Brain pericyte (primary cell): ENCODE measurements around the gene PRR23C.
"Not testable (repeated sequence)": the region's sequence is repeated elsewhere in the genome, so short reads cannot be mapped to it uniquely, and the experiment has no call there.

Experiments
- DNase-seq: peaks from one replicate; pipeline ENCODE4 v3.0.0-alpha.2; 2012; ENCODE audit warnings: low read depth, low spot score

The PRR23C gene

GRCh38 chr3:139044366-139045210, at the start of gene PRR23C:
Gene PRR23C, minus strand, starts transcription at chr3:139044892. Its CDS starts 272 bp downstream, at chr3:139044620.
- DNase-seq, result no peak

- DNase-seq, result no peak
Observed at GRCh38 chr3:139093840-139094239, 49.1 kb upstream of the PRR23C start.

DNA sequence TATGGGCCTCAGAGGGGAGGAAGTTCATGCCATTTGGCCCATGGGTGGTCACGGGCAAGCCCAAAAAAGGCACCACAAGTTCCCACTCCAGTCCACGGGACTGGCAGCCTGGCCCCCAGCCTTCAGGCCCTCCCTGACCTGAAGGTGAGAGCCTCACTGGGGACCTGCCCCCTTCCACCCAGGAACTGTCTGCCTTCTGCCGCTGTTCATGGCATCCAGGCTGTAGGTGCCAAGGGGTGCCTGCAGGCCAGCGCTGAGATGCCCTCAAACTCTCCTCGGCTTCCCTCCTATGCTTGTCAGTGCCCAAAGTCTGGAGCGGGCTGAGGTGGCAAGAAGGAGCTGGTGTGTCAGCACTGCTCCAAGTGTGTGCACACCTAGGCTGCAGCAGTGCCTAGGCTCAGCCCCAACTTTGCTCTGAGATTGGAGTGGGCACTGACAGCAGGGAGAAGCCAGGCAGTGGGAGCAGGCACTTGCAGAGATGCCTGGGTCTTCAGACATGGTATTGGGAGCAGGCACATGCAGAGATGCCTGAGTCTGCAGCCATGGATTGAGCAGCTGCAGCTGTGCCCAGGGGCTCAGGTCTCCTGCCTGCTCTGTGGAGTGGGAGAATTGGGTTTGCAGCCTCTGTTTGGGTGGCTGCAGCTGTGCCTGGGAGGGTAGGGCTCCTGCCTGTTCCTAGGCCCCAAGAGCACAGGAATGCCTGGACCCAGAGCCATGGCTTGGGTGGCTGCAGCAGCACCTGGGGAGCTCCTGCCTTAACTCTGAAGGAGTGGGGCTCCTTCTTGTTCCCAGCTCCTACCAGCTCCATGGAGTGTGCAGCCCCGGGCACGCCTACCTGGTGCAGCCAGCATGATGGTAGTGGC, 44.0 kb upstream of the PRR23C start:
- no peak for DNase-seq

GRCh38 chr3:139087621-139088020, 42.9 kb upstream of the PRR23C start:
- no peak for DNase-seq

- DNase-seq, result no peak
Observed at GRCh38 chr3:139084176-139084575, 39.5 kb upstream of the PRR23C start.

DNA sequence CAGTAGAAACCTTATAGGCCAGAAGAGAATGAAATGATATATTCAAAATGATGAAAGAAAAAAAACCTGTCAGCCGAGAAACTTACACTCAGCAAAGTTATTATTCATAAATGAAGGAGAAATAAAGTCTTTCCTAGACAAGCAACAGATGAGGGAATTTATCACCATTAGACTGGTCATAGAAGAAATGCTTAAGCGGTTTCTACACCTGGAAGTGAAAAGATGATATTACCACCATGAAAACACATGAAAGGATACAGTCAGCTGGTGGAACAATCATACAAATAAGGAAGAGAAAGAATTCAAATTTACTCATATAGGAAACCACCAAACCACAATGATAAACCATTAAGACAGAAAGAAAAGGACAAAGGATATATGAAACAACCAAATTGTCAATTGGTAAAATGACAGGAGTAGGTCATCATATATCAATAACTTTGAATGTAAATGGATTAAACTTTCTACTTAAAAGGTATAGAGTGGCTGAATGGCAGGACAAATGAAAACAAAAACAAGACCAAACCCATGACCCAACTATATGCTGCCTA, 29.9 kb upstream of the PRR23C start:
- DNase-seq, result no peak

GRCh38 chr3:139062918-139063317, 18.2 kb upstream of the PRR23C start:
- no peak for DNase-seq

- DNase-seq, result no peak
Observed at GRCh38 chr3:139052802-139053600, 8.3 kb upstream of the PRR23C start.

- DNase-seq, result no peak
Observed at GRCh38 chr3:139043554-139044365, 932 bp downstream of the PRR23C start.

GRCh38 chr3:139037478-139037877, 7.2 kb downstream of the PRR23C start:
- DNase-seq, result no peak

- no peak for DNase-seq
Observed at GRCh38 chr3:139032326-139033002, 12.2 kb downstream of the PRR23C start.

DNA sequence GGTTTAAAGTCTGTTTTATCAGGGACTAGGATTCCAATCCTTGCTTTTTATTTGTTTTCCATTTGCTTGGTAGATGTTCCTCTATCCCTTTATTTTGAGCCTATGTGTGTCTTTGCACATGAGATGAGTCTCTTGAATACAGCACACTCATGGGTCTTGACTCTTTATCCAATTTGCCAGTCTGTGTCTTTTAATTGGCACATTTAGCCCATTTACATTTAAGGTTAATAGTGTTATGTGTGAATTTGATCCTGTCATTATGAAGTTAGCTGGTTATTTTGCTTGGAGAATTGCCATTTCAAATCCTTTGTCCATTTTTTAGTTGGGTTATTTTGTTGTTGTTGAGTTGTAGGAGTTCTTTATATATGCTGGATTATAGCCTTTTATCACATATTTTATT, 14.1 kb downstream of the PRR23C start:
- DNase-seq, result not testable (repeated sequence)

DNA sequence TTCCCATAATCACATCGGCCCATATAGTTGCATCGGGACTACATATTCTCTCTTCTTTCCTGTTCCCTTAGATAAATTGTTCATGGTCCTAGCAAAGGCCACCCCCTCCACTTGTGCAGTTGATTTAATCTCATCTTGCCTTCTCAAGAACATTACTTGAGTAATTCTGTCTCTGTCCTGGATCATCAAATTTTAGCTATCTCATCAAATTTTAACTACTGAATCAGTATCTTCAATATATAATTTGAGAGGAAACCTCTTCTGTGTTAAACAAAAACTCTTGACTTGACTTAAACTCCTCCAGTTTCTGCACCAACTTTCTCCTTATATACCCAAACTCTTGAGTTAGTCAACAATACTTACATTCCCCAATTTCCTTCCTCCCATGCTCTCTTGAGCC, 19.7 kb downstream of the PRR23C start:
- DNase-seq, result no peak

DNA sequence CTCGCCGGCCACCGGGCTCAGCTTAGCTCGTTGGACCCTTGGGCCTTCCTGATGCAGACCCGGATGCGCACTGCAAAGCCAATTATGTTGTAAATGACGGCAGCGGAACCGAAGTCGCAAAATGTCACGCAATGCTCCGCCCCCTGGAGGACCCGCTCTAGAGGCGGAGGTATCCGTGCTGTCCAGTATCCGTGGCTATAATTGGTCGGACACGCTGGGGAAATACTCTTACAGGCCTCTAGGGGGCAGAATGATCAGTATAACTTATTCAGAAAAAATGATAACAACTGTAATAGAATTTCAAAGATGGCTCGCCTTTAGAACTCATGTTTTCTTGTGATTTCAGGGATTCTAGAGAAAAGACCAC, 23.8 kb downstream of the PRR23C start, which contains the start of gene PRR23B:
TSS of gene PRR23B (minus strand) at position 59 of the 367 bp plus-strand sequence. CDS start 265 bp downstream, outside the sequence.
- no peak for DNase-seq

GRCh38 chr3:139020036-139020867, 24.4 kb downstream of the PRR23C start:
- no peak for DNase-seq

DNA sequence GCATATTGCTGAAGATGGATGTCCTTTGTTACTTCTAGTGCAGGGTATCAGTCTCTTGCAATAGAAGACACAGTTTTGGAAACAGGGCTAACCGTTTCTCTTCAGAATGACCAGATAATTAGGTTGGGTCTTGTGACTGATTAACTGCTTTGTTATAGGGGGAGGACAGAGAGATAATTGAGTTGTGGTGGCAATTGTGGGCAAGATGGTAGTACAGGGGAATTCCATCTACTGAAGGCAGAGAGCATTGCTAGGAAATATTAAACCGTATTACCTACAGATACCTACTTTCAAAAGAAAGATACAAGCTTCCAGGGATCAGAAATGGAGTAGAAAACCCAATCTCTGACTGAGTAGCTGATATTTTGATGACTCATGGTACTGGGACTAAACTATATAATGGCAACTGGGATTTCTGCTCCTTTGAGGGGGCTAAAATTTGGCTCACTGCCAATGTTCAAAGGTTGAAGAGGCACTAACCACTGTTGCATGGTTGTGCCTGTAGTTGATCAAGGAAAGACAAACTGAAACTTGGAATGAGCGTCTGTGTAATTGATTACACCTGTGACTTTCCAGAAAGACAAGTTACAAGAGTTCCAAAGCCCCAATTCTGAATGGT, 28.2 kb downstream of the PRR23C start:
- no peak for DNase-seq

GRCh38 chr3:139006051-139006716, 38.5 kb downstream of the PRR23C start, which contains the start of gene PRR23A:
Gene PRR23A, minus strand, starts transcription at chr3:139006268. Its CDS starts 0 bp downstream, at chr3:139006268.
- no peak for DNase-seq
